CD14-positive monocyte (primary cell): ENCODE data around the gene FBXO28. TPM values are rescaled to one million over a fixed set of nuclear protein-coding genes. Genes with fewer than 3 reads are reported as not detected.

Source experiments
- DNase-seq, 3 donors: peaks; one replicate each; pipeline ENCODE4 v3.0.0-alpha.2; 2011 to 2022
- H2AFZ ChIP-seq: 2 replicates; pipeline ENCODE4 v1.6.0; 2012; ENCODE audit warnings: mild to moderate bottlenecking, low read depth, low read length, inconsistent platforms; ENCODE audit not compliant: insufficient read depth, poor library complexity, severe bottlenecking
- H3K27ac ChIP-seq, 2 donors: 1 replicate in 1 of 2; 2 replicates in 1 of 2; pipeline ENCODE4 v1.5.1; 2012 to 2013; ENCODE audit warnings: low read length in 2 of 2, control low read depth in 1 of 2, inconsistent platforms in 1 of 2, low read depth in 1 of 2, mild to moderate bottlenecking in 1 of 2
- H3K27me3 ChIP-seq, 2 donors: one replicate each; pipeline versions ENCODE4 v1.6.0 to v1.6.1; 2011 to 2013; ENCODE audit warnings: low read length in 2 of 2; ENCODE audit not compliant: control insufficient read depth in 2 of 2, insufficient read depth in 2 of 2
- H3K36me3 ChIP-seq, 2 donors: replicated peaks in 1 of 2; 1 replicate in 1 of 2; 2 replicates in 1 of 2; pipeline versions ENCODE4 v1.5.1 to v1.6.1; 2012 to 2013; ENCODE audit warnings: low read length in 2 of 2, control low read depth in 1 of 2, inconsistent platforms in 1 of 2, mild to moderate bottlenecking in 1 of 2; ENCODE audit not compliant: insufficient read depth in 2 of 2, control insufficient read depth in 1 of 2
- H3K4me1 ChIP-seq, 2 donors: 1 replicate in 1 of 2; 2 replicates in 1 of 2; pipeline versions ENCODE4 v1.5.1 to v1.6.1; 2012 to 2013; ENCODE audit warnings: low read length in 2 of 2, control low read depth in 1 of 2, inconsistent platforms in 1 of 2, mild to moderate bottlenecking in 1 of 2, moderate library complexity in 1 of 2; ENCODE audit not compliant: insufficient read depth in 2 of 2, control insufficient read depth in 1 of 2
- H3K4me2 ChIP-seq: replicated peaks from 2 replicates; pipeline ENCODE3; 2012; ENCODE audit warnings: low read length, moderate library complexity, mild to moderate bottlenecking; ENCODE audit not compliant: poor library complexity, severe bottlenecking; ENCODE audit errors: extremely low read depth
- H3K4me3 ChIP-seq, 3 experiments: fragments of 200-600 bp in 1 of 3; sonication (generic) in 1 of 3; replicated peaks in 1 of 3; 1 replicate in 2 of 3; 2 replicates in 1 of 3; pipeline ENCODE4 v1.5.1; 2011 to 2013; ENCODE audit warnings: low read length in 3 of 3, mild to moderate bottlenecking in 3 of 3, control low read depth in 2 of 3, low read depth in 2 of 3, inconsistent platforms in 1 of 3, moderate library complexity in 1 of 3
- H3K79me2 ChIP-seq: 2 replicates; pipeline ENCODE4 v1.6.0; 2012; ENCODE audit warnings: mild to moderate bottlenecking, control low read depth, inconsistent platforms, low read length, moderate library complexity; ENCODE audit not compliant: insufficient read depth
- H3K9ac ChIP-seq: 2 replicates; pipeline ENCODE4 v1.6.0; 2017; ENCODE audit warnings: low read length, mild to moderate bottlenecking; ENCODE audit not compliant: insufficient read depth, poor library complexity, severe bottlenecking
- H3K9me3 ChIP-seq, 2 donors: replicated peaks in 1 of 2; 1 replicate in 1 of 2; 2 replicates in 1 of 2; pipeline versions ENCODE4 v1.5.1 to v1.6.1; 2012 to 2013; ENCODE audit warnings: low read length in 2 of 2, control low read depth in 1 of 2; ENCODE audit not compliant: control insufficient read depth in 1 of 2, insufficient read depth in 1 of 2
- H4K20me1 ChIP-seq: 2 replicates; pipeline ENCODE4 v1.6.0; 2012; ENCODE audit warnings: mild to moderate bottlenecking, low read length, control low read depth, moderate library complexity; ENCODE audit not compliant: insufficient read depth
- H3K27ac Mint-ChIP-seq, 7 donors: one replicate each; pipeline ENCODE4 v1.8.0; 2020; ENCODE audit warnings: mild to moderate bottlenecking in 7 of 7, mixed read lengths in 7 of 7, moderate library complexity in 6 of 7, inconsistent platforms in 2 of 7
- H3K27me3 Mint-ChIP-seq, 3 donors: one replicate each; pipeline ENCODE4 v1.8.0; 2021 to 2022; ENCODE audit warnings: low read depth in 3 of 3, mild to moderate bottlenecking in 3 of 3, mixed read lengths in 3 of 3, moderate library complexity in 3 of 3, inconsistent platforms in 1 of 3
- H3K36me3 Mint-ChIP-seq, 2 donors: one replicate each; pipeline ENCODE4 v1.8.0; 2020; ENCODE audit warnings: mixed read lengths in 2 of 2, inconsistent platforms in 1 of 2, mild to moderate bottlenecking in 1 of 2
- H3K4me1 Mint-ChIP-seq: one replicate; pipeline ENCODE4 v1.8.0; 2020; ENCODE audit warnings: mild to moderate bottlenecking, mixed read lengths
- H3K4me3 Mint-ChIP-seq, 2 donors: one replicate each; pipeline ENCODE4 v1.8.0; 2020; ENCODE audit warnings: mild to moderate bottlenecking in 2 of 2, mixed read lengths in 2 of 2, moderate library complexity in 1 of 2
- H3K9me3 Mint-ChIP-seq, 7 donors: one replicate each; pipeline ENCODE4 v1.8.0; 2020 to 2022; ENCODE audit warnings: mixed read lengths in 7 of 7, mild to moderate bottlenecking in 6 of 7, moderate library complexity in 6 of 7, inconsistent platforms in 2 of 7
- WGBS: methylation state at CpG from one replicate; pipeline ENCODE4 v1.1.5; 2013; ENCODE audit warnings: missing lambda C conversion rate; ENCODE audit not compliant: insufficient coverage; 5-methylcytosine and 5-hydroxymethylcytosine counted together
- intact Hi-C, 2 donors: fragments of 100-400 bp; cut with micrococcal nuclease; formaldehyde crosslinking; loops; one replicate each; pipeline versions ENCODE4 v1.15.0 to v1.15.1; 2023
- polyA plus RNA-seq, 3 donors: library from polyadenylated mRNA; depleted of rRNA in 1 of 3; unstranded in 2 of 3; stranded (reverse) in 1 of 3; fragments of 300-500 nt in 2 of 3; fragments of >200 nt in 1 of 3; fragmentation: Illumina TruSeq in 2 of 3; gene quantifications; 1 replicate in 2 of 3; 2 replicates in 1 of 3; pipeline ENCODE4 v1.2.3, GENCODE V29; 2012 to 2021
- TF ChIP-seq, protein P1 (sequence below): fragments of 200-600 bp; IDR thresholded peaks from one replicate; pipeline ENCODE4 v1.8.0; 2022; ENCODE audit warnings: antibody characterized with exemption, mild to moderate bottlenecking

Gene FBXO28
- polyA plus RNA-seq, 3 donors, result 12.9 to 15.8 (median 13.0) TPM

DNA sequence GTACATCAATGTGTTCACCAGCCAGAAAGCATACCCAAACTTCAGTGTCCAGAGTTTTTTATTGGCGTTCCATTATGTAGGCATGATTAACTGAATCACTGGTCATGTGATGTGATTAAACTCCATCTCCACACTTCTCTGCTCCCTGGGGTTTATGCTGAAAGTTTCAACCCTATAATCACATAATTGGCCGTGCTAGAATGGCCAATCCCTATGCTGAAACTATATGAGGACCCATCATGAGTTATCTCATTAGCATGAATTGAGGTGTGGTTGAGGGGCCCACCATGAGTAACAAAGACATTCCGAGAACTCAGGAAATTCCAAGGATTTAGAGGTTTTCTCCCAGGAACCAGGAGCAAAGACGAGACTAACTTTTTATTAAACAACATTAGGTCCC lies 31.8 kb upstream of the FBXO28 start:
- WGBS, result no CpG with 5 or more reads among the region's 4 CpGs
- peaks cover 3 to 15% (median 5%) of the 10 kb centered on the region in 3 donors for H3K27me3 Mint-ChIP-seq
- Histone ChIP-seq H3K9me3 (no peaks in the 10 kb centered on the region), H3K36me3 (no peaks in the 10 kb centered on the region), H3K4me1 (no peaks in the 10 kb centered on the region), H3K79me2 (no peaks in the 10 kb centered on the region), H4K20me1 (no peaks in the 10 kb centered on the region), H3K27ac (no peak overlapping the region), H3K9ac (no peak overlapping the region), H3K4me3 (no peak overlapping the region), H3K4me2 (no peak overlapping the region), H3K27me3 (no peaks in the 10 kb centered on the region), H2AFZ (no peak overlapping the region)
- H3K4me3 Mint-ChIP-seq, result no peak overlapping the region
- TF ChIP-seq, protein P1, sequence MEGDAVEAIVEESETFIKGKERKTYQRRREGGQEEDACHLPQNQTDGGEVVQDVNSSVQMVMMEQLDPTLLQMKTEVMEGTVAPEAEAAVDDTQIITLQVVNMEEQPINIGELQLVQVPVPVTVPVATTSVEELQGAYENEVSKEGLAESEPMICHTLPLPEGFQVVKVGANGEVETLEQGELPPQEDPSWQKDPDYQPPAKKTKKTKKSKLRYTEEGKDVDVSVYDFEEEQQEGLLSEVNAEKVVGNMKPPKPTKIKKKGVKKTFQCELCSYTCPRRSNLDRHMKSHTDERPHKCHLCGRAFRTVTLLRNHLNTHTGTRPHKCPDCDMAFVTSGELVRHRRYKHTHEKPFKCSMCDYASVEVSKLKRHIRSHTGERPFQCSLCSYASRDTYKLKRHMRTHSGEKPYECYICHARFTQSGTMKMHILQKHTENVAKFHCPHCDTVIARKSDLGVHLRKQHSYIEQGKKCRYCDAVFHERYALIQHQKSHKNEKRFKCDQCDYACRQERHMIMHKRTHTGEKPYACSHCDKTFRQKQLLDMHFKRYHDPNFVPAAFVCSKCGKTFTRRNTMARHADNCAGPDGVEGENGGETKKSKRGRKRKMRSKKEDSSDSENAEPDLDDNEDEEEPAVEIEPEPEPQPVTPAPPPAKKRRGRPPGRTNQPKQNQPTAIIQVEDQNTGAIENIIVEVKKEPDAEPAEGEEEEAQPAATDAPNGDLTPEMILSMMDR, result no peak
- H3K9me3 Mint-ChIP-seq, result no peaks in the 10 kb centered on the region
- no peak for DNase-seq
- no peak overlapping the region for H3K27ac Mint-ChIP-seq
- H3K4me1 Mint-ChIP-seq, result no peaks in the 10 kb centered on the region
- H3K36me3 Mint-ChIP-seq, result no peaks in the 10 kb centered on the region
- intact Hi-C loops, result no loop called here

- H3K4me3 Mint-ChIP-seq, result no peak overlapping the region
Observed at GRCh38 chr1:224084867-224085266, 29.0 kb upstream of the FBXO28 start.

More at GRCh38 chr1:224084867-224085266, 29.0 kb upstream of the FBXO28 start:
- Histone ChIP-seq H3K4me2 (no peak overlapping the region), H2AFZ (no peak overlapping the region), H3K4me3 (no peak overlapping the region), H3K27me3 (no peaks in the 10 kb centered on the region), H3K27ac (no peak overlapping the region), H3K79me2 (no peaks in the 10 kb centered on the region), H3K9ac (no peak overlapping the region), H3K4me1 (no peaks in the 10 kb centered on the region), H3K9me3 (no peaks in the 10 kb centered on the region), H4K20me1 (no peaks in the 10 kb centered on the region), H3K36me3 (no peaks in the 10 kb centered on the region)
- Mint-ChIP-seq H3K9me3 (no peaks in the 10 kb centered on the region), H3K27ac (no peak overlapping the region), H3K4me1 (no peaks in the 10 kb centered on the region), H3K36me3 (no peaks in the 10 kb centered on the region), H3K27me3 (peaks cover 2 to 7% (median 5%) of the 10 kb centered on the region in 3 donors)
- DNase-seq, result no peak
- 100% methylated on average over 1 of the region's 4 CpGs for WGBS
- TF ChIP-seq, protein P1, result no peak
- intact Hi-C loops, result no loop called here
